ENCODE results near the gene FMN2. TPM values are rescaled to one million over a fixed set of nuclear protein-coding genes. Genes with fewer than 3 reads are reported as not detected.

FMN2 gene
- total RNA-seq, 4 donors from 2014 or later, result 0.54 to 5.1 (median 1.2) TPM

DNA sequence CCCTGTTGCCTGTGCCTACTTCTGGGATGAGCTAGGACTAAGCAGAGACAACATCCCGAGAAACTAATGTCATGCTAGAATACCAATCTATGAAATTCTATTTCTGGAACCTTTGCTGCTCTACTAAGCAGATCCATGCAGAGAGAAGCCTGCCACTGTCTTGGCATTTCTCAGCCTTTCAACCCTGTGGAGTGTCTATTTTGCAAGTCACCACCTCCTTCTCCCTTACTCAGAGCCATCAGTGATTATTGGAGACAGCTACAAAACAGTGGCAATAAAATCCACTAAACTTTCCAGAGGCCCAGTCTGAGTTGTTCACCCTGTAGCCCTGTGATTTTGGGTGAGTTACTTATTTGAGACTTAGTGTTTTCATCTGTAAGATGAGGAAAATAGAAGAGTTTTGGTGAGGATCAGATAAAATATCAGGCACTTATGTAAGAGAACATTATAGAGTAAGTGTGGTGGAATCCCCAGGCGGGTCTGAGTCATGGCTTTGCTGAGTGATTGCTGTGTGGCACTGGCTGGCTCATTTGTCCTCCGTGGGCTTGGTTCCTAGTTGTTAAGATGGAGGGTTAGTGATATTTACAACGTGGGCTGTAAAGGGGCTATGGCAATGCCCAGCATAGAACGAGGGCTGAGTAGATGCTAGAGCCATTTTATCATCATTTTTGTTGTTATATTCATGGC is 61.1 kb downstream of the FMN2 start:
- no peak for TF ChIP-seq POLR2A (IDR thresholded peaks at IDR 0.05)
- TF ChIP-seq, protein P1, sequence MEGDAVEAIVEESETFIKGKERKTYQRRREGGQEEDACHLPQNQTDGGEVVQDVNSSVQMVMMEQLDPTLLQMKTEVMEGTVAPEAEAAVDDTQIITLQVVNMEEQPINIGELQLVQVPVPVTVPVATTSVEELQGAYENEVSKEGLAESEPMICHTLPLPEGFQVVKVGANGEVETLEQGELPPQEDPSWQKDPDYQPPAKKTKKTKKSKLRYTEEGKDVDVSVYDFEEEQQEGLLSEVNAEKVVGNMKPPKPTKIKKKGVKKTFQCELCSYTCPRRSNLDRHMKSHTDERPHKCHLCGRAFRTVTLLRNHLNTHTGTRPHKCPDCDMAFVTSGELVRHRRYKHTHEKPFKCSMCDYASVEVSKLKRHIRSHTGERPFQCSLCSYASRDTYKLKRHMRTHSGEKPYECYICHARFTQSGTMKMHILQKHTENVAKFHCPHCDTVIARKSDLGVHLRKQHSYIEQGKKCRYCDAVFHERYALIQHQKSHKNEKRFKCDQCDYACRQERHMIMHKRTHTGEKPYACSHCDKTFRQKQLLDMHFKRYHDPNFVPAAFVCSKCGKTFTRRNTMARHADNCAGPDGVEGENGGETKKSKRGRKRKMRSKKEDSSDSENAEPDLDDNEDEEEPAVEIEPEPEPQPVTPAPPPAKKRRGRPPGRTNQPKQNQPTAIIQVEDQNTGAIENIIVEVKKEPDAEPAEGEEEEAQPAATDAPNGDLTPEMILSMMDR (IDR thresholded peaks at IDR 0.05), result no peak
- H3K27me3 ChIP-seq, result no peaks in the 10 kb centered on the region
- H3K27ac ChIP-seq, result no peak overlapping the region
- H3K4me1 ChIP-seq, result no peaks in the 10 kb centered on the region
- H3K9me3 ChIP-seq, result no peaks in the 10 kb centered on the region
- H3K36me3 ChIP-seq, result no peaks in the 10 kb centered on the region
- no peak for DNase-seq
- no peak overlapping the region for H3K4me3 ChIP-seq

DNA sequence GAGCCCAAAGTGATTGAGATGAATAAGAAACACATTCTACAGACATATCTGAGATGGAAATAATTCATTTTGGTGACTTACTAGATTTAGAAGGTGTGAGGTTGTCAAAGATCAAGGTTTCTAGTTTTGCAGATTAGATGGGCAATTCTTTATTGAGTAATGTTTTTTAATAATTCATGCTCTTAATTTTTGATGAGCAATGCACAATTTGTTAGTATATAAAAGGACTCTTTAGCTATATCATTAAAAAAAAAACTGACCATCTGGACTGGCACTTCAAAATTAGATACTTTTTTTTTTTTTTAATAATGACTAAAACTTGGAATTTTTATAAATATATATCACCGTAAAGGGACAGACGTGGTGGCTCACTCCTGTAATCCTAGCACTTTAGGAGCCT is 63.9 kb downstream of the FMN2 start:
- DNase-seq, result no peak
- Histone ChIP-seq H3K4me1 (no peaks in the 10 kb centered on the region), H3K27ac (no peak overlapping the region), H3K36me3 (no peaks in the 10 kb centered on the region), H3K27me3 (no peaks in the 10 kb centered on the region), H3K4me3 (no peak overlapping the region), H3K9me3 (no peaks in the 10 kb centered on the region)
- TF ChIP-seq, protein P1 (IDR thresholded peaks at IDR 0.05), result no peak
- no peak for TF ChIP-seq POLR2A (IDR thresholded peaks at IDR 0.05)

DNA sequence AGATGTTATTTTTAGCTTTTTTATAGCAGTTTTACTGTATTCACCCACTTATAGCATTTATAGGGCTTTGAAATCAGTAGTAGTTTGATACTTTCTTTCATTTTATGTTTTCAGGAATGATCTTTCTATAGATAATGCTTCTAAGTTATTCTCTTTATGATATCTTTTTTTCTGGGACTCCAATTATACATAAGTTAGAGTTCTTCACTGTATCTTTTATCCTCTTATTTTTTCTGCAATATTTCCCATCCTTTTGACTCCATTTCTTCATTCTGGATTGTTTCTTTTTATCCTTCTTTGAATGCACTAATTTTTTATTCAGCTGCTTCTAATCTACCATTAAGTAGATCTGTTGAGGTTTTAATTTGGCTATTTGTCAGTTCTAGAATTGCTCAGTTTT is 73.1 kb downstream of the FMN2 start:
- Histone ChIP-seq H3K27me3 (no peaks in the 10 kb centered on the region), H3K4me1 (no peaks in the 10 kb centered on the region)
- TF ChIP-seq POLR2A (IDR thresholded peaks at IDR 0.05), result no peak
- TF ChIP-seq, protein P1 (IDR thresholded peaks at IDR 0.05), result no peak

DNA sequence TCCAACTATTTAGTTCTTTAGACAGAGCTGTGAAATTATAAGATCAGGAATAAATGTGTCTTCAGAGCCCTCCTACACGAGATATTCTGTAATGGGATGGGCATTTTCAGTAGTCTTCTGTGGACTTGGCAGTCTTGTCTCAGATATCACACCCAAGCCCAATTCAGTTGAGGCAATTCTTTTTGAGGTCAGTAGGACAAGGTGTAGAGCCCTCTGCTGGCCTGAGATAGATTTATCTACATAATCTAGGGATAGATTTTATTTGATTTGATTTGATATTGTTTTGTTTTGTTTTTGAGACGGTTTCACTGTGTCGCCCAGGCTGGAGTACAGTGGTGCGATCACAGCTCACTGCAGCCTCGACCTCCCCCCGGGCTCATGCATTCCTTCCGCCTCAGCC is 77.5 kb downstream of the FMN2 start:
- H3K4me3 ChIP-seq, result no peak overlapping the region
- TF ChIP-seq POLR2A (IDR thresholded peaks at IDR 0.05), result no peak
- TF ChIP-seq, protein P1 (IDR thresholded peaks at IDR 0.05), result peak in 1 of 6 experiments; percentile 4
- DNase-seq, result no peak
- no peaks in the 10 kb centered on the region for H3K36me3 ChIP-seq
- H3K27ac ChIP-seq, result no peak overlapping the region
- no peaks in the 10 kb centered on the region for H3K4me1 ChIP-seq
- H3K27me3 ChIP-seq, result no peaks in the 10 kb centered on the region
- no peaks in the 10 kb centered on the region for H3K9me3 ChIP-seq

More for the DNA sequence above, 73.1 kb downstream of the FMN2 start:
- H3K4me3 ChIP-seq, result no peak overlapping the region
- no peak for DNase-seq
- H3K27ac ChIP-seq, result no peak overlapping the region
- H3K36me3 ChIP-seq, result no peaks in the 10 kb centered on the region
- no peaks in the 10 kb centered on the region for H3K9me3 ChIP-seq

DNA sequence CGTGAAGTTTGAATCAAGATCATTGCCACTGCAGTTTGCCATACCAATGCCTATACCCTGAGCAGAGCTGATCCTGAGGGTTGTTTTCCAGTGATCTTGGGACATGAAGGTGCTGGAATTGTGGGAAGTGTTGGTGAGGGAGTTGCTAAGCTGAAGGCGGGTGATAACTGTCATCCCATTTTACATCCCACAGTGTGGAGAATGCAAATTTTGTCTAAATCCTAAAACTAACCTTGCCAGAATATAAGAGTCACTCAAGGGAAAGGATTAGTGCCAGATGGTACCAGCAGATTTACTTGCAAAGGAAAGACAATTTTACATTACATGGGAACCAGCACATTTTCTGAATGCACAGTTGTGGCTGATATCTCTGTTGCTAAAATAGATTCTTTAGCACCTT is 78.6 kb downstream of the FMN2 start:
- no peak for TF ChIP-seq POLR2A (IDR thresholded peaks at IDR 0.05)
- Histone ChIP-seq H3K36me3 (no peaks in the 10 kb centered on the region), H3K27me3 (no peaks in the 10 kb centered on the region), H3K9me3 (no peaks in the 10 kb centered on the region), H3K27ac (no peak overlapping the region), H3K4me1 (no peaks in the 10 kb centered on the region), H3K4me3 (no peak overlapping the region)
- DNase-seq, result no peak

DNA sequence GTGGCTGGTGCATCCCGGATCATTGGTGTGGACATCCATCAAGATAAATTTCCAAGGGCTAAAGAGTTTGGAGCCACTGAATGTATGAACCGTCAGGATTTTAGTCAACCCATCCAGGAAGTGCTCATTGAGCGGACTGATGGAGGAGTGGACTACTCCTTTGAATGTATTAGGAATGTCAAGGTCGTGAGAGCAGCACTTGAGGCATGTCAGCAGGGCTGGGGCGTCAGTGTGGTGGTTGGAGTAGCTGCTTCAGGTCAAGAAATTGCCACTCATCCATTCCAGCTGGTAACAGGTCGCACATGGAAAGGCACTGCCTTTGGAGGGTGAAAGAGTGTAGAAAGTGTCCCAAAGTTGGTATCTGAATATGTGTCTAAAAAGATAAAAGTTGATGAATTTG is 79.1 kb downstream of the FMN2 start:
- TF ChIP-seq, protein P1 (IDR thresholded peaks at IDR 0.05), result no peak
- TF ChIP-seq POLR2A (IDR thresholded peaks at IDR 0.05), result no peak
- H3K36me3 ChIP-seq, result no peaks in the 10 kb centered on the region
- H3K27ac ChIP-seq, result no peak overlapping the region
- DNase-seq, result no peak
- H3K4me3 ChIP-seq, result no peak overlapping the region
- no peaks in the 10 kb centered on the region for H3K4me1 ChIP-seq
- H3K9me3 ChIP-seq, result no peaks in the 10 kb centered on the region
- H3K27me3 ChIP-seq, result no peaks in the 10 kb centered on the region

Data from Peyer's patch (tissue), 4 donors.